GM18858 (cell line): ENCODE data around the gene AP4S1.
"Not testable (repeated sequence)": the region's sequence is repeated elsewhere in the genome, so short reads cannot be mapped to it uniquely, and the experiment has no call there.

ENCODE experiments used
- ATAC-seq: cut with Tn5 transposase; IDR thresholded peaks from one replicate; pipeline ENCODE4 v1.9.1; 2021; ENCODE audit not compliant: unreplicated experiment

The AP4S1 gene, protein sequence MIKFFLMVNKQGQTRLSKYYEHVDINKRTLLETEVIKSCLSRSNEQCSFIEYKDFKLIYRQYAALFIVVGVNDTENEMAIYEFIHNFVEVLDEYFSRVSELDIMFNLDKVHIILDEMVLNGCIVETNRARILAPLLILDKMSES

DNA sequence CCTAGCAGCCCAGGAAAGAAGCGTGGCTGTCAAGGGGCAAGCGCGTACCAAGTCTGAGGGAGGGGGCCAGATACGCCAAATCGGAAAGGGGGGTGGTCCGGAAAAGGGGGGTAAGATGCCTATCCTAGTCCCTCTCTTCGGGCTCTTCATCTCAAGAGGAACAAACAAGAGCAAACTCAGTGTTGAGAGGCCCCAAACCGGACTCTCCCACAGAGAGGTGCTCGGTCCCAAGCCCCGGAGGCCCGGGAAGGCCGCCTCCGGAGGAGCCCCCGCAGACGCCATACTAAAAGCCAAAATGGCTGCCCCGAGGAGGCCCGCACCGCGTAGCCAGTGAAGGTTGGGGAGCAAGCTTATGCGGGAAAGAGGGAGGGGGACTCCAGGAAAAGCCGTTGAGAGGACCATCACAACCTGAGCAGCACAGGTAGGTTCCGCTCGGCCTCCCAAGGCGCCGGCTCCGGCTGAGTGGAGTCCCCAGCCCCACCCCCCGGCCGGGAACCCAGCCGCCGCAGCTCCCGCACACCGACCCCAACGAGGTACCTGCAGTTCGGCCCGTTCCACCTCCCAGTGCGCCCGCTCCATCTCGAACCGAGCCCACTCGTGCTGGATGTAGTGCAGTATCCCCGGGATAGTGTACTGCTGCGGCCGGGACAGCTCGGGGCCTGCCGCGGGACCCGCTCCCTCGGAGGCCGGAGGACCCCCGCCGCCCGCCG lies at the start of gene AP4S1:
AP4S1 (plus strand) TSS at position 283 of the 710 bp plus-strand sequence. CDS start 40,548 bp downstream, outside the sequence.
- ATAC-seq = no peak

DNA sequence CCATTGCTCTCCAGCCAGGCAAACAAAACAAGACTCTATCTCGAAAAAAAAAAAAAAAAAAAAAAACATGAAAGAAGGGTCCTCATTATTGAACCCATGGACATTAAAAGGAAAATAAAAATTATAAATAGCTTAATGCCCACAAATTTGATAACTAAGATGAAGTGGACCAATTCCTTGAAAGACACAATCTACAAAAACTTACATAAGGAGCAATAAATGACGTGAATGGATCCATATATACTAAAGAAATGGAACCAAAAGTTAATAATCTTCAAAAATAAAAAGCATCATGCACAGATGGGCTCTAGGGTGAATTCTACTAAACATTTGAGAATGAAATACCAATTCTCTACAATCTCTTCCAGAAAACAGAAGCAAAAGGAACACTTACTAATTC lies 47.7 kb upstream of the AP4S1 start:
- no peak for ATAC-seq

DNA sequence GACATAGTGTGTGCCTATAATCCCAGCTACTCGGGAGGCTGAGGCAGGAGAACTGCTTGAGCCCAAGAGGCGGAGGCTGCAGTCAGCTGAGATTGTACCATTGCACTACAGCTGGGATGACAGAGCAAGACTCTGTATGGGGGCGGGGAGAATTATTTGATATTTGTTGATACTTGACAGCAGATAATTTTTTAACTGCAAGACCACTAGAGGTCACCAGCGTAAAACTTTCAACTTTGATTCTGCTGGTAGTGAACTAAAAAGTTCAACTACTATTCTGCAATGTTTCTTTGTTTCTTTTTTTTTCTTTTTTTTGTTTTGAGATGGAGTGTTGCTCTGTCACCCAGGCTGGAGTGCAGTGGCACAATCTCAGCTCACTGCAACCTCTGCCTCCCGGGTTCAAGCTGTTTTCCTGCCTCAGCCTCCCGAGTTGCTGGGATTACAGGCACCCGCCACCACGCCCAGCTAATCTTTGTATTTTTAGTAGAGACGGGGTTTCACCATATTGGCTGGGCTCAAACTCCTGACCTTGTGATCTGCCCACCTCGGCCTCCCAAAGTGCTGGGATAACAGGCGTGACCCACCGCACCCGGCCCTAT lies 45.2 kb upstream of the AP4S1 start:
- not testable (repeated sequence) for ATAC-seq

DNA sequence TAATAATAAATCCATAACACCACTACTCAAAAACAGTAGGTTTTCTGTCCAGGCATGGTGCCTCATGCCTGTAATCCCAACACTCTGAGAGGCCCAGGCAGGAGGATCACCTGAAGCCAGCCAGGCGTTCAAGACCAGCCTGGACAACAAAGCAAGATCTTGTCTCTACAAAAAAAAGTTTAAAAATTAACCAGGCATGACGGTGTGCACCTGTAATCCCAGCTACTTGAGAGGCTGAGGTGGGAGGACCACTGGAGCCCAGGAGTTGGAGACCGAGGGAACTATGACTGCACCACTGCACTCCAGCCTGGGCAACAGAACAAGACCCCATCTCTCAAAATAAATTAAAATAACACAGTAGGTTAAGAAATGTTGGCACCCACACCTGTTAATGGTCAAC lies 44.5 kb upstream of the AP4S1 start:
- no peak for ATAC-seq

DNA sequence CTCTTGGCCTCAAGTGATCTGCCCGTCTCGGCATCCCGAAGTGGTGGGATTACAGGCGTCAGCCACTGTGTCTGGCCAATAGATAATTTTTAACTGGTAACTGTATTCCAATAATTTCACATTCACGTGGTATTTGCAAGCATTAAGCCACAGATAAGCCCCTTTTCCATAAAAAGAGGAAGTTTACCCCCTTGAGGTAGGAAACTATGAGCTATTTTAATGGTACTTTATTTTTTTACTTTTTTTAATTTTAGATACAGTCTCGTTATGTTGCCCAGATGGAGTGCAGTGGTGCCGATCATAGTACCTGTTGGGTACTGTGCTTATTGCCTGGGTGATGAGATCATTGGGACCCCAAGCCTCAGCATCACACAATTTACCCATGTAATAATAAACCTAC lies 42.9 kb upstream of the AP4S1 start:
- no peak for ATAC-seq

DNA sequence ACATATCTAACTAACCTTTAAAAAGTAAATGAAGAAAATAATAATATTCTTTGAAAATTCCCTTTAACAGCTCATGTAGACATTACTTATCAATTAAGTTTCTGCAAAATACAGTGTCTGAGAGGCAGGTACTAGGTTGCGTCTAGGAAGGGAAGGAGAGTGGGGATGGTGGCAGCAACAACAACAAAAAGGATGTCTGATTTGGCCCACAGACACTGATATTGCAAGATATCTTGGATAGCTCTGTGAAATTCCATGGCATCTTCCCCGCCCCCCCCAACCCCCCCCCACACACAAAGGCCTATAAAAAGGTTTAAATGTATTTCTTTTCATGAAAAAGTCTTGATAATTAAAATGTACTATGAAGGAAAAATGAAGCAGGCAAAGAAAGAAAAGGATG lies 41.6 kb upstream of the AP4S1 start:
- ATAC-seq = no peak

DNA sequence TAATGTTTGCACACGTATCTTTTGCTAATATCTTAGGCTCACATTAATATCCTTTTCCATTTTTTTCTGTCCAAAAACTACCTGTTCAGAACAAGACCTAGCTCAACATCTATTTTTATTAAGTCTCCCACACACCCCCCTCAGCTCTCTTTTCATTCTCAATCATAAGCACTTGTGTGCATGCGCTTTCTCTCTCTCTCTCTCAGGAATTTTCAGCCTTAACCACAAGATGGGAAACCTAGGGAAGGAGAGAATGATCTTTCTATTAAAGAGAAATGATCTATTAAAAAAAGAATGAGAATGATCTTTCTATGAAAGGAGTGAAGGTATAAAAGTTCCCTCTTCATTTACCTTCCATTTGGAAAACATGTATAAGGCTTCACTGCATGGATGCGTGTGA lies 39.7 kb upstream of the AP4S1 start:
- ATAC-seq = no peak

DNA sequence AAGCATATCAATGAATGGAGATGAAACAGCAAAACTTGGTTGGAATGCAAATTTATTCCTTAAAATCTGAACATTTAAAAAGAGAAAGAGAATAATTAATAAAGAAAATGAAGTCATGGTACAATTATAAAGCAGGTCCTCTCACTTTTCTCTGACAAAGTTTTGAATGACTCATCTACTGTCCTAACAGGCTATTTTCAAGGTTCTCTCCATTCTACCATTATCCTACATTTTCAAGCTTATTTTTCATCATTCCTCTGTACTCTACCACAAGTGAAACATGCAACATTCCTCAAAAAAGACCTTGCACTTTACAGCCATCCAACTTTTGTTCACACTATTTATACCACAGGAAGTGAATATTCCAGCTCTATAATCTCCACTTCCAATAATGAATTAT lies 36.9 kb upstream of the AP4S1 start:
- ATAC-seq = no peak

DNA sequence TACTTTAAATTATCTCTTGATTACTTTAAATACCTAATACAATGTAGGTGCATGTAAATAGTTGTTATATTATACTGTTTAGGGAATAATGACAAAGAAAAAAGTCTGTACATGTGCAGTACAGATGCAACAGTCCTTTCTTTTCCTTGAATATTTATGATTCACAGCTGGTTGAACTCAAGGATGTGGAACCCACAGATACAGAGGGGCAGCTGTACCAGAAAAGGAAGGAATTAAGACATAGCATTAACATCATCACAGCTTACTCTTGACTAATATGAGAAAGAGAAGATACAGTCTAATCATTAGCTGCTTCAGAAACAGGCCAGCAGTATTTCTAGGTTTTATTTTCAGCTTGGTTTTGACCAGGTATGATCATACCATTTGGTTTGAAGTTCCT lies 34.7 kb upstream of the AP4S1 start:
- no peak for ATAC-seq

DNA sequence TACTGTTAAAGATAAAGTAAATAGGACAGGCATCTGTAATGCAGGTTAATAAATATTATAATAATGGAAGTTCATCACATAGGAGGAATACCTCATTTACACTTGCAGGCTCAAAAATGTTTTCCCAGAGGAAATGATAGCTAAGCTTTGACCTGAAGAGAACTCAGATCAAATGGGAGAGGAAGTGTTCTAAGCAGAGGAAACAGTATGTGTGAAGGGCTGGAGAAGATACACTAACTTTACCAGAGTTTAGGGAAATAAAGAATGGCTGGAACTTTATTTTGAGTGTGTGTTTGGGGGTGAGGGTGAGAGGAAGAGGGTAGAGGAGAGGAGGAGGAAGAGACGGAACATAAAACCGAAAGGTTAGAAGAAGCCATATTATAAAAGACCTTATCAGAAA lies 34.0 kb upstream of the AP4S1 start:
- ATAC-seq = no peak

DNA sequence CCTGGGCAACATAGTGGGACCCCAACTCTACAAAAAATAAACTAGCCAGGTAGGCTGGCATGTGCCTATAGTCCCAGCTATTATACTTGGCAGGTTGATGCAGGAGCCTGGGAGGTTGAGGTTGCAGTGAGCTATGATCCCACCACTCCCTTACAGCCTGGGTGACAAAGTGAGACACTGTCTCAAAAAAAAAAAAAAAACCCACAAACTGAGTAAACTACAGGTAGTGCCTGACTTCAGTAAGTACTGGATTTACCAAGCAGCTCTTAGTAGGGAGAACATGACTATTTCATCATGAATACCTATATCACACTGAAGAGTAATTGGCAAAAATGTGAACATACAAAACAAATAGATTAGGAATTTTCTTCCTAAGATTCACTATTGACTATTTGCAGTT lies 32.4 kb upstream of the AP4S1 start:
- ATAC-seq = no peak

DNA sequence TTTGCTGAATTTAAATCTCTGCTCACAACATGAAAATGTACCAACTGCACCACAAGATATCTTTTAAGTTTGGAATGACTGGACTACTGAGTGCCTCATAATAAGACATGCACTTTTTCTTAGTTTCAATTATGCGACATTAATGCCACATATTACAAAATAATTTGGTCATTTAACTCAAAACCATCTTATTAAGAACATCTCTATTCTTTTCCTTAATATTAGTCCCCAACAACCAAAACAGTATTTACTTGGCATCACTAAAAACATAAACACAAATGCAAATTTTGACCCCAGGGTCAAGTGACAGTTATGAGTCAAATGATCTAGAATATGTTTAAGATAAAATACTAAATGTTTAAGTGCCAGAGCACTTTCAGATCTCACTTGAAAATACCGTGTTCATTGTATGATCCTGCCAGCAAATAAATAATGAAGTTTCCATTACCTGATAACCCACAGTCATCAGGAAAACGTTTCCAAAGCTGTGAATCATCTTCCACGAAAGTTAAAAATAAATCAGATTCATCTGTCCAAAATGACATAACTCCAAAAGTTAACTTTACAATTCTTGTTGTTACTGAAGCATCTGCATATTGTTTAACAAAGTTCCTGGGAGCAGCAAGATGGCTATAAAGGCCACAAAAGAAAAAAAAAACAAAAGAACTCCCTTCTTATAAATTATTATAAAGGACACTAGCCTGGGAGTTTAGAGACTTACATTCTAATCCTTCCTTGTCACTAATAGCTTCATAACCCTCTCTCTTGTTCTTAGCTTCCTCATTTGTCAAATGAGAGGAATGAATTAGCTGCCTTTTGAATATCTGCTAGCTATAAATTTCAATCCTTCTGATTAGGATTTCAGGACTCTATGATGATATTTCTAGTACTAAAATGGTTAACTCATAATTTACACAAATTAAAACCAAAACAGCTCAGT lies 30.5 kb upstream of the AP4S1 start:
- ATAC-seq = peak; percentile 75

DNA sequence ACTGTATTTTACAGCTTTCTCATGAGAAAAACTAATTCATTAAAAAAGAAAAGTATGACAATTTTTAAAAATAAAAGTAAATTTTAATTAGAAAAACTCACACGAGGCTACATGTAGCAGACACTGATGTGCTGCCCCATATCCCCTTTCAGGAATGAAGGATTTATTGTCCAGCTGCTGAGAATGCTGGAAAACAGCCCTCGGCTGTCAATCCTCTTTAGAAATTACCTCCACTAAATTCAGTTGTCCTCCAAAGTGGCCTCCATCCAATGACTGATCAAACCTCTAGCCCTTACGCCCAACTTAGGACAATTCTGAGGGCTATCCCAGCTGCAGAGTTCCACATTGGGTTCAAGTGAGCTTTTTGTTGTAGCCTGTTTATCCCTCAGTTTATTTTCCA lies 29.8 kb upstream of the AP4S1 start:
- no peak for ATAC-seq

DNA sequence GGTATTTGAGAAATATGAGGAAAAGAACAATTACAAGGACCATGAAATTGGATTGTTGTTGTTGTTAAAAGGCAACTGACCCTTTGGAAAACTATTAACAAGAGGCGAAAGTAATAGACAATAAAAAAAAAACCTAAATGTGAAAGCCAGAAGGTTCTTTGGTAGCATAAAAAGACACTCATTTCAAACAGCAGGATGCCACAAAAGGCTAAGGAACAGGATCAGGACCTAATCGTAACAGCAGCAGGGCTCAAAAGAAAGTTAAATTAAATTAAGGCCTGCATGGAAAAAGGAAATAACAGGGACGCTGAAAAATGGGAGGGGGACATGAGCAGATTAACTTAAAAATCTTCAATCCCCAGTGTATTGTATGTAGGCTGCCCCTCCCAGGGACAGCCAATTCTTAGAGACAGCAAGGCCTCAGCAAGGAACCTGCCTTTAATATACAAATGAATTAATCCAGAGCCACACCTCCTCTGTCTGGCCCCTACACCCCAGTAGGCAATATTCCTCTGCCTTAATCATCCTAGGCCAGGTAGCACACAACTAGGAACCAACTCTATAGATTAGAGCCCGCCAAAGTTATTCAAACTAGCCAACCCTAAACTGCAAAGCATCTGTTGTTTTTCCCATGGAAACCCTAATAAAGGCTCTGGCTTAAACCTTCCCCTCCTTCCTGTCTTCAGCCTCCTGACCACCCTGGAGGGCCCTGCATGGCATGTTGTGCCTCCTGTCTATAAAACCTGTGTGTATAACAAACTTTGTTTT lies 28.4 kb upstream of the AP4S1 start:
- ATAC-seq = no peak

DNA sequence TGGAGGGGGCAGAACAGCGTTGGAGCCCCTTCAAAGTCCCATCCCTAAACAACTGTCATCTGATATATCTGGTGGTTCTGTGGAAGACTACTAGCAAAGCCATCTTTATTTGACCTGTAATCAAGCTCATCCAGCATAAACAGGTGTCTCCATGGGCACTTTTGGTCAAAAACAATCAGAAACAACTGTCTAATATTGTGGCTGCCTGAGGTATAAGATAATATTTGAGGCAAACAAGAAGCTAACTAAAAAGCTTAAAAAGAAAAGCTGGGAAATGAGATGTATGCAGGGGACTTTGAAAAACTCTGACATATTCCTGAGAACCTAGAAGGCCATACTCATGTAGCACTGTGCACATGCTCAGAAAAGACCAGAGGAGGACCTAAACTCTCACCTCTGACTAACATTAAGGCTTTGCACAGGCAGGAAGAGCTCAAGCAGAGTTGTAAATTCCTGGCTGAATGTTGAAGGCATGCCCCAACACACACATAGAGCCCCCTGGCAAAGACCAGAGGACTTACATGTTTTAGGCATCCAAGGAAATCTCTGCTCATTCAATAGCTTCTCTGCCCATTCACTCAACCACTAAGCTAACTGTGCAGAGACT lies 27.2 kb upstream of the AP4S1 start:
- ATAC-seq = no peak

DNA sequence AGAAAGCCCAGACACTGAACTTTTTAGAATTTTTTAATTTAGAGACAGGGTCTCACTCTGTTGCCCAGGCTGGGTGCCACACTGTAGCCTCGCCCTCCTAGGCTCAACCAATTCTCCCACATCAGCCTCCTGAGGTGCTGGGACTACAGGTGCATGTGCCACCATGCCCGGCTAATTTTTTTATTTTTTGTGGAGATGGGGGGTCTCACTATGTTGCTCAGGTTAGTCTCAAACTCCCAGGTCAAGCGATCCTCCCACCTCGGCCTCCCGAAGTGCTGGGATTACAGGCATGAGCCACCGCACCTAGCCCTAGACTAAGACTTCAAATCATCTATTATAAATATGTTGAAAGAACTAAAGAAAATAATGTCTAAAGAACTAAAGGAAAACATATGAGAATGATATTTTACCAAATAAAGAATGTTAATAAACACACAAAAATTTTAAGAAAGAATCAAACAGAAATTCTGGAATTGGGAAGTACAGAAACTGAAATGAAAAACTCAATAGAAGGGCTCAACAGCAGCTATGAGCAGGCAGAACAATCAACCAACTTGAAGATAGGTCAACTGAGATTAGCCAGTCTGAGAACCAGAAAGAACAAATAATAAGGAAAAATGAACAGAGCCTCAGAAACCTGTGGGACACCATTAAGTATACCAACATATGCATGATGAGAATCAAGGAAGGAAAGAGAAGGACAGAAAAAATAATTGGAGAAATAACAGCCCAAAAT lies 26.2 kb upstream of the AP4S1 start:
- no peak for ATAC-seq

DNA sequence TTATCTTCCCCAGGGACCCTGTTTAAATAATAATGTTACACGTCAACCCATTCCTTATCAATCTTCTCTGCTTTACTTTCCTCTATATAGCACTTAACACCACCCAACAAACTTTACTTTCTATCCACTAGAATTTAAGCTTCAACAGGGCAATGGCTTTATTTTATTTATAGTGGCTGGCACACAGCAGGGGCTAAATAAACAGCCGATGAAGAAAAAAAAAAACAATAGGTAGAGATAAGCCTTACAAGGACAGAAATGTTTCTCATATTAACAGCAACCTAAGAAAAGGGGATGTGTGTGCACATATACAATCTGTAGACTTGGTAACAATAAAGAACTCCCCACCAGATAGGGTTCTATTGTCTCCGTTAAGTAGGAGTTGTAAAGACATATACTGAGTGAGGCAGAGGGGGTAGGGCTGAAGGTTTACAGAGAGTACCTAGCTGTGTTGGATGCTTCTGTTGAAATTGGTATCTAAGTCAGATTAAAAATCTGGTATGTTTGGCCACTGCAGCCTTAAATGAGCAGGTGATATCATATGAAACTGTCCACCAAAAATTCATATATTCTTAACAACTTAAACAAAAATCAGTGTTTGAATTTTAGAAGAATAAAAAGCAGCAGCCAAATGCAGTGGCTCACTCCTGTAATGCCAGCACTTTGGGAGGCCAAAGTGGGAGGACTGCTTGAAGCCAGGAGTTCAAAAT lies 24.7 kb upstream of the AP4S1 start:
- no peak for ATAC-seq

DNA sequence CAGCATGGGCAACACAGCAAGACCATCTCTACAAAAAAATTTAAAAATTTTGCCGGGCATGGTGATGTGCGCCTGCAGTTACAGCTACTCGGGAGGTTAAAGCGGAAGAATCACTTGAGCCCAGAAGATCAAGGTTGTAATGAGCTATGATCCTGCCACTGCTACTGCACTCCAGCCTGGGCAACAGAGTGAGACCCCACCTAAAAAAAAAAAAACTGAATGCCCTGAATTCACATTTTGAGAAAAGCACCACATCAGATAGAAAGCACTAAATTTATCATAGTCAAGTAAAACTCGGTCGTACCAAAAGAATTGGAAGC lies 24.1 kb upstream of the AP4S1 start:
- ATAC-seq = no peak

DNA sequence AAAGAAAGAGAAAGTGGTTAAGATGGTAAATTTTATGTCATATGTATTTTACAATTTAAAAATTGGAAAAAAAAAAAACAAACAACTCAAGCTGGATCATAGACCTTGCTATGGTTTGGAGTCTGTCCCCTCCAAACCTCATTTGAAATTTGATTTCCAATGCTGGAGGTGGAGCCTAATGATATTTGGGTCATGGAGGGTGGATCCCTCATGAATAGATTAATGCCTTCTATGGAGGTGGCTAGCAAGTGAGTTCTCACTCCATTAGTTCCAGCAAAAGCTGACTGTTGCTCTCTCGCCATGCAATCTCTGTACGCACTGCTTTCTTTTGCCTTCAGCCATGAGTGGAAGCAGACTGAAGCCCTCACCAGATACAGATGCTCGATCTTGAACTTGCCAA lies 22.2 kb upstream of the AP4S1 start:
- no peak for ATAC-seq
